Ascending aorta (tissue), 2 donors: ENCODE data around the gene SGSM1. TPM values are rescaled to one million over a fixed set of nuclear protein-coding genes. Genes with fewer than 3 reads are reported as not detected.

ENCODE experiments used
- DNase-seq, 2 donors: peaks; one replicate each; pipeline ENCODE4 v3.0.0-alpha.2; 2019; ENCODE audit warnings: low spot score in 2 of 2
- H3K27ac ChIP-seq, 2 donors: fragments of 200-600 bp; sonication (generic); one replicate each; pipeline ENCODE4 v1.5.1; 2016 to 2017; ENCODE audit warnings: mild to moderate bottlenecking in 1 of 2
- H3K27me3 ChIP-seq: fragments of 200-600 bp; sonication (generic); one replicate; pipeline ENCODE4 v1.5.1; 2017
- H3K36me3 ChIP-seq, 2 donors: fragments of 200-600 bp; sonication (generic); one replicate each; pipeline ENCODE4 v1.5.1; 2016
- H3K4me1 ChIP-seq, 2 donors: fragments of 200-600 bp; sonication (generic); one replicate each; pipeline ENCODE4 v1.5.1; 2016 to 2017; ENCODE audit warnings: mild to moderate bottlenecking in 1 of 2
- H3K4me3 ChIP-seq, 2 donors: fragments of 200-600 bp; sonication (generic); one replicate each; pipeline ENCODE4 v1.5.1; 2016 to 2017; ENCODE audit warnings: mild to moderate bottlenecking in 1 of 2
- H3K9me3 ChIP-seq, 2 donors: fragments of 200-600 bp; sonication (generic); one replicate each; pipeline ENCODE4 v1.5.1; 2016
- intact Hi-C: fragments of 100-400 bp; cut with DNase I; formaldehyde crosslinking; loops from one replicate; pipeline ENCODE4 v1.15.1; 2023
- total RNA-seq: library from RNA; depleted of rRNA; stranded (reverse); fragments of >200 nt; gene quantifications from one replicate; pipeline ENCODE4 v1.1.0, GENCODE V29; 2016
- TF ChIP-seq, protein P1 (sequence below), 3 experiments: fragments of 200-600 bp in 2 of 3; fragments of 450-650 bp in 1 of 3; sonication (generic) in 2 of 3; IDR thresholded peaks; one replicate each; pipeline ENCODE4 v1.5.1; 2016 to 2019; ENCODE audit warnings: antibody characterized with exemption in 3 of 3, mild to moderate bottlenecking in 1 of 3, moderate library complexity in 1 of 3

SGSM1 gene
- total RNA-seq, 1 donor from 2014 or later, result 4.2 TPM

DNA sequence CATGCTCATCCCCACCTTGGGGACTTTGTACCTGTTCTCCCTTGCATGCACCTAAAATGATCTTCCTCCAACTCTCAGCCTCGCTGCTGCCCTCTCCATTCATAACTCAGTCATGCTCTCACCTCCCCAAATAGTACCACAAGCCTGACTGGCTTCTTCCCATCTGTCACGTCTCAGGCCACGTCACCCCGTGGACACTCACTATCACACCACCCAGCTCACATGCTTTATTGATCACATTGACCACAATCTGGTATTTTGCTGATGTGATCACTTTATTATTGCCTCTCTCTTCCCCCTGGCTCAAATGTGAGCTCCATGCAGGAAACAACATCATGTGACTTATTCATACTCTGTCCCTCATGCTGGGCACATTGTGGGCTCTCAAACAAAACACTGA is 9.2 kb upstream of the SGSM1 start:
- H3K27ac ChIP-seq, result no peak overlapping the region
- no peak overlapping the region for H3K4me3 ChIP-seq
- H3K4me1 ChIP-seq, result no peaks in the 10 kb centered on the region
- DNase-seq, result no peak
- intact Hi-C loops, result no loop called here
- H3K9me3 ChIP-seq, result no peaks in the 10 kb centered on the region
- H3K27me3 ChIP-seq, result no peaks in the 10 kb centered on the region
- TF ChIP-seq, protein P1, sequence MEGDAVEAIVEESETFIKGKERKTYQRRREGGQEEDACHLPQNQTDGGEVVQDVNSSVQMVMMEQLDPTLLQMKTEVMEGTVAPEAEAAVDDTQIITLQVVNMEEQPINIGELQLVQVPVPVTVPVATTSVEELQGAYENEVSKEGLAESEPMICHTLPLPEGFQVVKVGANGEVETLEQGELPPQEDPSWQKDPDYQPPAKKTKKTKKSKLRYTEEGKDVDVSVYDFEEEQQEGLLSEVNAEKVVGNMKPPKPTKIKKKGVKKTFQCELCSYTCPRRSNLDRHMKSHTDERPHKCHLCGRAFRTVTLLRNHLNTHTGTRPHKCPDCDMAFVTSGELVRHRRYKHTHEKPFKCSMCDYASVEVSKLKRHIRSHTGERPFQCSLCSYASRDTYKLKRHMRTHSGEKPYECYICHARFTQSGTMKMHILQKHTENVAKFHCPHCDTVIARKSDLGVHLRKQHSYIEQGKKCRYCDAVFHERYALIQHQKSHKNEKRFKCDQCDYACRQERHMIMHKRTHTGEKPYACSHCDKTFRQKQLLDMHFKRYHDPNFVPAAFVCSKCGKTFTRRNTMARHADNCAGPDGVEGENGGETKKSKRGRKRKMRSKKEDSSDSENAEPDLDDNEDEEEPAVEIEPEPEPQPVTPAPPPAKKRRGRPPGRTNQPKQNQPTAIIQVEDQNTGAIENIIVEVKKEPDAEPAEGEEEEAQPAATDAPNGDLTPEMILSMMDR (IDR thresholded peaks at IDR 0.05), result no peak
- H3K36me3 ChIP-seq, result no peaks in the 10 kb centered on the region

DNA sequence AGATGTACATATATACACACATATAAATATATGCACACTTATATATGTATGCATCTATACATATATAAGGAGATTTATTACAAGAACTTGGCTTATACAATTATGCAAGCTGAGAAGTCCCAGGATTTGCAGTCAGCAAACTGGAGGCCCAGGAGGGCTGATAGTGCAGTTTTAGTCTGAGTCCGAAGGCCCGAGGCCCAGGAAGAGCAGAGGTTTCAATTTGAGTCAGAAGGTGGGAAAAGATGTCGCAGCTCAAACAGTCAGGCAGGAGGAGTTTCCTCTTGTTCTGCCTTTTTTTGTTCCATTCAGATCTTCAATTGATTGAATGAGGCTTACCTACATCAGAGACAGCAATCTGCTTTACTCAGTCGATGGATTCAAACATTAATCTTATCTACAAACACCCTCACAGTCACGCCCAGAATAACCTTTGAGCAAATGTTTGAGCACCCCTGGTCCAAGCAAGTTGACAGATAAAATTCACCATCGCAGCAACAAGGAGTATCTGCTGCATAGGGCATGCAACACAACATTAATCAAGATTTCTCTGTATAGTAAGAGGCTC is 4.0 kb upstream of the SGSM1 start:
- Histone ChIP-seq H3K9me3 (no peaks in the 10 kb centered on the region), H3K4me3 (no peak overlapping the region), H3K27ac (no peak overlapping the region), H3K36me3 (no peaks in the 10 kb centered on the region), H3K4me1 (peaks cover 0 to 3% of the 10 kb centered on the region in 2 donors), H3K27me3 (no peaks in the 10 kb centered on the region)
- intact Hi-C loops, result loop anchor here (2.0 to 5.0 kb wide), 2 partner anchors 35 to 49 kb away; no protein-coding TSS in a partner anchor
- TF ChIP-seq, protein P1 (IDR thresholded peaks at IDR 0.05), result no peak
- DNase-seq, result no peak

DNA sequence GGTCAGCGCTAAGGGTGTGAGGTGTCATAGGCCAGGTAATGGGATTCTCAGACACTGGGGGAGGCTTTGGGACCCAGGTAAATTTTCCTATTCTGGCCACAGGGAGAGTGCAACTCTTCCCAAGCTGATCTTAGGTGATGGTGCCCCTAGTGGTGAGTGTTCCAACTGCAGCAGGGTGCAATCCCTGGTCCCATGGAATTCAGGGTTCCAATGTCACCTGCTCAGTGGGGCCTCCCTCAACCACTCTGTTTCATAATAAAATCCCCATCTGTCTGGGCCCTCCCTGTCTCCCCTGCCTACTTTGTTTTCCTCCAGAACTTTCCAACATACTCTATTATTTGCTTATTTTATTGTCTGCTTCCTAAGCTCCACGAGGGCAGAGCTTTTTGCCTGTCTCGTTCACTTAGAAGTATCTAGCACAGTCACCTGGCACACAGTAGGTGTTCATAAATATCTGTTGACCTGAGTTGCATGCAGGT is 2.9 kb upstream of the SGSM1 start:
- peak in 1 of 2 donors; percentile 74 for DNase-seq
- TF ChIP-seq, protein P1 (IDR thresholded peaks at IDR 0.05), result peak; percentile 53 to 93 (median 86)
- intact Hi-C loops, result loop anchor here (2.0 to 5.0 kb wide), 2 partner anchors 36 to 48 kb away; no protein-coding TSS in a partner anchor

DNA sequence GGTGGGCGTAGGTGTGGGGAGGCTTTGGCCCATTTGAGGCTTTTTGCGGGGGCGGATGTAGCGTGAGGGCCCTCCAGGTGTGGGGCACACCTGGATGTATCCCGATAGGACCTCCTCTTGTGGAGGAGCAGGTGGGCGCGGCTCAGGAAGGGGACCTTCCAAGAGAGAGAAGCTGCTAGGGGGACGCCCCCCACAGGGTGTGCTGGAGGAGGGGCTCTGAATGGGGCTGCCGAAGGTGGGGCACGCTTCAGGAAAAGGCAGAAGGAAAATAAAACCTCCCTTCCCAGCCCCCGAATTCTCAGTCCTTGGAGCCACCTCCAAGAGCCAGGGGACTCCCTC is 621 bp downstream of the SGSM1 start:
- Histone ChIP-seq H3K9me3 (no peaks in the 10 kb centered on the region), H3K27ac (peak overlapping the region; percentile 92 to 93), H3K4me1 (peaks cover 11 to 35% of the 10 kb centered on the region in 2 donors), H3K4me3 (peak overlapping the region; percentile 71 to 74), H3K36me3 (no peaks in the 10 kb centered on the region), H3K27me3 (no peaks in the 10 kb centered on the region)
- DNase-seq, result no peak
- TF ChIP-seq, protein P1 (IDR thresholded peaks at IDR 0.05), result no peak
- intact Hi-C loops, result loop anchor here (2.0 kb wide), 1 partner anchor 30 kb away; no protein-coding TSS in a partner anchor

More for the DNA sequence above, 2.9 kb upstream of the SGSM1 start:
- Histone ChIP-seq H3K4me1 (peaks cover 0 to 3% of the 10 kb centered on the region in 2 donors), H3K36me3 (no peaks in the 10 kb centered on the region), H3K9me3 (no peaks in the 10 kb centered on the region), H3K27me3 (no peaks in the 10 kb centered on the region), H3K4me3 (no peak overlapping the region), H3K27ac (no peak overlapping the region)

DNA sequence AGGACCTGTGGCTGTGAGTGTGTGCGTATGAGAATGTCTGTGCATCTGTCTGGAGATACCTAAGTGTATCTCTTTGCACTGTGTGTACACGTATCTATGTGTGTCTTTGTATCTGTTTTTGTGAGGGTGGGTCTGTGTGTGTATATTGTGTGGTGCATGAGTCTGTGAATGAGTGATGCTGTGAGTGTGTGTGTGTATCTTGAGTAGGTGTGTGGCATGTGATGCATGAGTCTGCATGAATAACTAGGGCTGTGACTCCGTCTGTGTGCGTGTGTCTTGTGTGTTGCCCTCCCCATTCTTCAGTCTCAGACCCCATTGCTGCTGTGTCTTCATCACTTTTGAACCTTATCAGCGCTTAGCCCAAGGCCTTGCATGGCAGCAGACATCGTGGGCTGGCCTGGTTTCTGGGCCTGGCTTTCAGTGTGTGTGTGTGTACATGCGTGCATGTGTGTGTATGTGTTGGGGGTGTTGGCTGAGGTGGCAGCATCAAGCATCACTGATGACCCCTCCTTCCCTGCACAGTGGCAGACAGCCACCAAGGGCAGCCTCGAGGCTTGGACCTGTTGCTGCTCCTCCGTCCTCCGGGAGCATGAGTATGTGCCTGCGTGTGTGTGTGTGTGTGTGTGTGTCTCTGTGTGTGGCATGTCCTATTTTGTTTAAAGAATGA is 1.4 kb downstream of the SGSM1 start:
- intact Hi-C loops, result loop anchor here (2.0 kb wide), 1 partner anchor 29 kb away; no protein-coding TSS in a partner anchor
- peak; percentile 15 to 90 for DNase-seq
- Histone ChIP-seq H3K27me3 (no peaks in the 10 kb centered on the region), H3K27ac (peak overlapping the region; percentile 92 to 93), H3K4me3 (peak overlapping the region; percentile 71 to 74), H3K4me1 (peaks cover 11 to 35% of the 10 kb centered on the region in 2 donors), H3K9me3 (no peaks in the 10 kb centered on the region), H3K36me3 (no peaks in the 10 kb centered on the region)
- TF ChIP-seq, protein P1 (IDR thresholded peaks at IDR 0.05), result no peak
